B cell (primary cell): Measurements from ENCODE around the gene TBC1D12. TPM values are rescaled to one million over a fixed set of nuclear protein-coding genes. Genes with fewer than 3 reads are reported as not detected.

Experiments
- ATAC-seq: fragments of 200-7000 bp; cut with Tn5 transposase; one replicate; pipeline ENCODE4 v1.10.0; 2021; ENCODE audit warnings: low read depth, mild to moderate bottlenecking, moderate number of reproducible peaks, moderate library complexity
- CTCF ChIA-PET: fragments of 350-600 bp; sonication (Branson Sonifier 250); formaldehyde crosslinking; loops from one replicate; lab custom pipeline; 2021; ENCODE audit warnings: antibody characterized with exemption, inconsistent platforms; lab: Charles Lee
- POLR2A ChIA-PET: fragments of 350-600 bp; sonication (Branson Sonifier 250); formaldehyde crosslinking; loops from one replicate; lab custom pipeline; 2021; ENCODE audit warnings: antibody characterized with exemption; lab: Charles Lee
- DNase-seq: peaks from one replicate; pipeline ENCODE4 v3.0.0; 2013
- H2AFZ ChIP-seq: 2 replicates; pipeline ENCODE4 v1.6.1; 2012; ENCODE audit warnings: mild to moderate bottlenecking, low read depth, low read length; ENCODE audit not compliant: insufficient read depth, poor library complexity, severe bottlenecking
- H3K27ac ChIP-seq, 2 donors: 1 replicate in 1 of 2; 2 replicates in 1 of 2; pipeline ENCODE4 v1.5.1; 2012 to 2013; ENCODE audit warnings: low read length in 2 of 2, mild to moderate bottlenecking in 2 of 2, moderate library complexity in 1 of 2
- H3K27me3 ChIP-seq, 4 experiments: fragments of 200-600 bp in 1 of 4; sonication (generic) in 1 of 4; replicated peaks in 1 of 4; 1 replicate in 2 of 4; 2 replicates in 2 of 4; pipeline versions ENCODE4 v1.6.1 to v1.7.0; 2013 to 2016; ENCODE audit warnings: low read length in 3 of 4, mild to moderate bottlenecking in 2 of 4, mixed read lengths in 1 of 4, moderate library complexity in 1 of 4; ENCODE audit not compliant: insufficient read depth in 4 of 4, control insufficient read depth in 3 of 4; ENCODE audit errors: control extremely low read depth in 1 of 4
- H3K36me3 ChIP-seq, 2 experiments: replicated peaks in 1 of 2; 1 replicate in 1 of 2; 2 replicates in 1 of 2; pipeline versions ENCODE4 v1.6.1 to v1.7.1; 2013; ENCODE audit warnings: low read length in 1 of 2; ENCODE audit not compliant: insufficient read depth in 2 of 2, control insufficient read depth in 1 of 2; ENCODE audit errors: control extremely low read depth in 1 of 2, extremely low read depth in 1 of 2
- H3K4me1 ChIP-seq, 2 donors: fragments of 200-600 bp in 1 of 2; sonication (generic) in 1 of 2; 1 replicate in 1 of 2; 2 replicates in 1 of 2; pipeline versions ENCODE4 v1.5.1 to v1.6.1; 2013 to 2017; ENCODE audit warnings: low read length in 2 of 2; ENCODE audit not compliant: control insufficient read depth in 2 of 2, insufficient read depth in 2 of 2
- H3K4me2 ChIP-seq: replicated peaks from 2 replicates; pipeline ENCODE3; 2012; ENCODE audit warnings: mild to moderate bottlenecking, low read depth, low read length; ENCODE audit not compliant: poor library complexity, severe bottlenecking
- H3K4me3 ChIP-seq, 5 experiments: fragments of 200-600 bp in 1 of 5; sonication (generic) in 1 of 5; 1 replicate in 3 of 5; 2 replicates in 2 of 5; pipeline versions ENCODE4 v1.5.1 to v1.7.0; 2011 to 2016; ENCODE audit warnings: low read length in 4 of 5, mild to moderate bottlenecking in 4 of 5, low read depth in 2 of 5, control low read depth in 1 of 5, moderate library complexity in 1 of 5; ENCODE audit not compliant: insufficient read depth in 1 of 5; ENCODE audit errors: control extremely low read depth in 1 of 5, extremely low read depth in 1 of 5
- H3K79me2 ChIP-seq: fragments of 200-600 bp; sonication (generic); one replicate; pipeline ENCODE4 v1.6.0; 2016; ENCODE audit warnings: low read length; ENCODE audit not compliant: control insufficient read depth, insufficient read depth
- H3K9ac ChIP-seq: fragments of 200-600 bp; sonication (generic); 2 replicates; pipeline ENCODE4 v1.6.1; 2017; ENCODE audit warnings: mild to moderate bottlenecking, low read length, moderate library complexity
- H3K9me3 ChIP-seq, 3 donors: one replicate each; pipeline versions ENCODE4 v1.6.1 to v1.7.1; 2013; ENCODE audit warnings: low read length in 2 of 3; ENCODE audit not compliant: control insufficient read depth in 2 of 3, insufficient read depth in 1 of 3; ENCODE audit errors: control extremely low read depth in 1 of 3
- H4K20me1 ChIP-seq: 2 replicates; pipeline ENCODE4 v1.6.0; 2012; ENCODE audit warnings: mild to moderate bottlenecking, low read length; ENCODE audit not compliant: insufficient read depth, control insufficient read depth, poor library complexity, severe bottlenecking
- H3K27ac Mint-ChIP-seq: one replicate; pipeline ENCODE4 v1.8.0; 2021; ENCODE audit warnings: mixed read lengths
- H3K27me3 Mint-ChIP-seq: one replicate; pipeline ENCODE4 v1.8.0; 2021; ENCODE audit warnings: mixed read lengths
- H3K4me1 Mint-ChIP-seq: one replicate; pipeline ENCODE4 v1.8.0; 2021; ENCODE audit warnings: mixed read lengths
- H3K4me3 Mint-ChIP-seq: one replicate; pipeline ENCODE4 v1.8.0; 2021; ENCODE audit warnings: mixed read lengths
- H3K9me3 Mint-ChIP-seq: one replicate; pipeline ENCODE4 v1.8.0; 2022; ENCODE audit warnings: mixed read lengths; ENCODE audit not compliant: insufficient read depth
- CTCF ChIP-seq: fragments of 200-600 bp; IDR thresholded peaks from one replicate; pipeline ENCODE4 v1.8.0; 2022; ENCODE audit warnings: antibody characterized with exemption, mild to moderate bottlenecking
- EZH2 ChIP-seq: IDR thresholded peaks from 2 replicates; pipeline ENCODE4 v1.6.1; 2012; ENCODE audit warnings: borderline replicate concordance, low read depth, mild to moderate bottlenecking, moderate library complexity, low read length; ENCODE audit not compliant: insufficient read depth, poor library complexity, severe bottlenecking
- WGBS: methylation state at CpG from one replicate; pipeline ENCODE4 v1.1.5; 2013; ENCODE audit warnings: missing lambda C conversion rate; ENCODE audit not compliant: insufficient coverage; 5-methylcytosine and 5-hydroxymethylcytosine counted together
- intact Hi-C: fragments of 100-400 bp; cut with micrococcal nuclease; formaldehyde crosslinking; loops from one replicate; pipeline ENCODE4 v1.10.0; 2022
- polyA plus RNA-seq: library from polyadenylated mRNA; depleted of rRNA; stranded (reverse); fragments of >200 nt; gene quantifications from 2 replicates; pipeline ENCODE4 v1.2.3, GENCODE V29; 2012
- total RNA-seq, 2 donors: library from RNA; stranded (reverse); fragments of 120-200 nt in 1 of 2; gene quantifications; 1 replicate in 1 of 2; 2 replicates in 1 of 2; pipeline versions ENCODE4 v1.2.3 to v1.2.4, GENCODE V29; 2013 to 2022

Gene TBC1D12
- total and polyA plus RNA-seq, 2 donors (not counting 1 experiment from before 2014, with no cell fraction given) = 3.1 to 9.3 TPM

DNA sequence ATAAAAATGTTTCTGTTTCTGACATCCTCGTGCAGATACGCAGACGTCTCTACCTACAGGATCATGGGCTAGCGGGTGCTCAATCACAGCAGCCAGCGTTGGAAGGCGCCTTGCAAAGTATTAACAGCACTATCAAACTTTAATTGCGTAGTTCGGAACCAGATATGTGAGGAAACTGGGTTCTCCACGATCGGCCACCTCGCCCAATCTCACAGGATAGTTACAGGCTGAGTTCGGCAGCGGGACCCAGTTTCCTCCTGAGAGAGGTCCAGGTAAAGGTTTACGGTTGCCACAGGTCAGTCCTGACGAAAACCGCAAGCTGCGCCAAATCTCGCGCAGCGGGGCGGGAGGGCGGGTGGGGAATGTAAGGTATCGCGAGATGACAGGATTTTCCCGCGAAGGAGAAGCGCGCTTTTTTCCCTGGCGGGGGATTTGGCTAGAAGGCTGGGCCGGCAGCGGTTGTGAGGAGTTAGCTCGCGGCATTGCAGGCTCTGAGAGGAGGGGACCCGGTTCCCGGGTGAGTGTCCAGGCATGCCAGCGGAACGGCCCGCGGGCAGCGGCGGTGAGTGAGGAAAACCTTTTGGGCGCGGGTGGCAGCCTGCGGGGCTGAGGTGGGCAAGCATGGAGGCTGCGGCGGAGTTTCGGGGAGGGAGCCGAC, 143.2 kb downstream of the TBC1D12 start, which contains the start of gene HELLS:
HELLS (plus strand) TSS at position 398 of the 658 bp plus-strand sequence; CDS start at position 532, 134 bp downstream.
- Histone ChIP-seq H3K9ac (peak within 1 kb of the TSS; percentile 98), H4K20me1 (no peaks in the 10 kb centered on the region)
- POLR2A ChIA-PET = no interaction called here

More for the DNA sequence above, 143.2 kb downstream of the TBC1D12 start, which contains the start of gene HELLS:
- H3K36me3 ChIP-seq = no peaks in the 10 kb centered on the region
- H2AFZ ChIP-seq = peak within 1 kb of the TSS; percentile 99
- H3K4me1 Mint-ChIP-seq = peaks cover 22% of the 10 kb centered on the region
- H3K27ac ChIP-seq = peak within 1 kb of the TSS; percentile 50 to 71
- peak; percentile 84 for DNase-seq
- WGBS = under 1% methylated on average over 47 of the region's 48 CpGs
- no peaks in the 10 kb centered on the region for H3K27me3 ChIP-seq
- peak within 1 kb of the TSS; percentile 86 for H3K27ac Mint-ChIP-seq
- no peak for TF ChIP-seq EZH2
- TF ChIP-seq CTCF = no peak
- peak within 1 kb of the TSS; percentile 83 for H3K4me2 ChIP-seq
- intact Hi-C loops = loop anchor here (2.0 to 10.0 kb wide), 3 partner anchors 143 to 841 kb away; partner anchors contain the start of genes FRA10AC1, NOC3L and TBC1D12
- peak within 1 kb of the TSS; percentile 94 for H3K4me3 Mint-ChIP-seq
- peaks cover 14 to 18% of the 10 kb centered on the region in 2 donors for H3K4me1 ChIP-seq
- ATAC-seq = peak; percentile 79
- H3K27me3 Mint-ChIP-seq = no peaks in the 10 kb centered on the region
- peaks cover 0 to 4% (median 0%) of the 10 kb centered on the region in 3 donors for H3K9me3 ChIP-seq
- no peaks in the 10 kb centered on the region for H3K9me3 Mint-ChIP-seq
- CTCF ChIA-PET = no interaction called here
- H3K4me3 ChIP-seq = peak within 1 kb of the TSS; percentile 57 to 99 (median 95)
- no peaks in the 10 kb centered on the region for H3K79me2 ChIP-seq
